Posterior cingulate gyrus (tissue), 11 donors: Measurements from ENCODE around the gene STUB1.
A peak's percentile ranks its signal among the peaks of the same experiment; 100 is the strongest.

Experiments used
- DNase-seq, 10 donors: peaks; one replicate each; pipeline versions ENCODE4 v3.0.0 to v3.0.0-alpha.2; 2020 to 2021; ENCODE audit warnings: mixed read lengths in 3 of 10
- intact Hi-C: fragments of 100-400 bp; cut with DNase I; formaldehyde crosslinking; loops from one replicate; pipeline ENCODE4 v1.15.1; 2023

The STUB1 gene

GRCh38 chr16:720447-720989, 40.3 kb downstream of the STUB1 start:
- intact Hi-C loops = loop anchor here (2.0 kb wide), 1 partner anchor 20 kb away; the partner anchor contains the start of gene CIAO3
- peak in 9 of 10 donors; percentile 55 to 96 (median 79) for DNase-seq

DNA sequence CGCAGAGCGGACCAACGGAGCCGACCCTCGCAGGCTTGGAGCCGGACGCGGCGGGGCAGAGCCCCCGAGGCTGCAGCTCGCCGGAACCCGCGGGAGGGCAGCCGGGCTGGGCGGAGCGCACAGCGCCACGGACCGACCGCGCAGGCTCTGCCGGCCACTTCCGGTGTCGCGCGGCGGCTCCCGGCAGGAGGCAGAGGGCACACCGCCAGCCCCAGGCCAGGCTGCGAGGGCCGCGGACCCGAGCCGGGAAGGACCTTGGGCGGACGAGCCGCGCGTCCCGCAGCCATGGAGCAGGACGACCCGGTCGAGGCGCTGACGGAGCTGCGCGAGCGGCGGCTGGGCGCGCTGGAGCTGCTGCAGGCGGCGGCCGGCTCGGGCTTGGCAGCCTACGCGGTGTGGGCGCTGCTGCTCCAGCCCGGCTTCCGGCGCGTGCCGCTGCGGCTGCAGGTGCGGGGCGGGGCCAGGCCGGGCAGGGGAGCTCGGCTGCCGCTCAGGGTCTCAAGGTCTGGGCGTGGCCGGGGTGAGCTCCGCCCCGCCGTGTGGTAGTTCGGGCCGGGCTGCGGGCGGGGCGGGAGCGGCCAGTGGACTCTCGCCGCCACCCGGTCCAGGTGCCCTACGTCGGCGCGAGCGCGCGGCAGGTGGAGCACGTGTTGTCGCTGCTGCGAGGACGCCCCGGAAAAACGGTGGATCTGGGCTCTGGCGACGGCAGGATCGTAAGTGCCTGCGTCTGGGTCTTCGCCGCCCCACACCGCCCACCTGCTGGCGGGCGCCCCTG, 41.0 kb downstream of the STUB1 start, which contains the start of gene ANTKMT:
Gene ANTKMT (plus strand): TSS at position 157 of the 775 bp plus-strand sequence. CDS start 129 bp downstream, at position 286.
- intact Hi-C loops = loop anchor here (2.0 kb wide), 1 partner anchor 20 kb away; the partner anchor contains the start of gene CIAO3
- DNase-seq = peak in 9 of 10 donors; percentile 71 to 96 (median 73)

DNA sequence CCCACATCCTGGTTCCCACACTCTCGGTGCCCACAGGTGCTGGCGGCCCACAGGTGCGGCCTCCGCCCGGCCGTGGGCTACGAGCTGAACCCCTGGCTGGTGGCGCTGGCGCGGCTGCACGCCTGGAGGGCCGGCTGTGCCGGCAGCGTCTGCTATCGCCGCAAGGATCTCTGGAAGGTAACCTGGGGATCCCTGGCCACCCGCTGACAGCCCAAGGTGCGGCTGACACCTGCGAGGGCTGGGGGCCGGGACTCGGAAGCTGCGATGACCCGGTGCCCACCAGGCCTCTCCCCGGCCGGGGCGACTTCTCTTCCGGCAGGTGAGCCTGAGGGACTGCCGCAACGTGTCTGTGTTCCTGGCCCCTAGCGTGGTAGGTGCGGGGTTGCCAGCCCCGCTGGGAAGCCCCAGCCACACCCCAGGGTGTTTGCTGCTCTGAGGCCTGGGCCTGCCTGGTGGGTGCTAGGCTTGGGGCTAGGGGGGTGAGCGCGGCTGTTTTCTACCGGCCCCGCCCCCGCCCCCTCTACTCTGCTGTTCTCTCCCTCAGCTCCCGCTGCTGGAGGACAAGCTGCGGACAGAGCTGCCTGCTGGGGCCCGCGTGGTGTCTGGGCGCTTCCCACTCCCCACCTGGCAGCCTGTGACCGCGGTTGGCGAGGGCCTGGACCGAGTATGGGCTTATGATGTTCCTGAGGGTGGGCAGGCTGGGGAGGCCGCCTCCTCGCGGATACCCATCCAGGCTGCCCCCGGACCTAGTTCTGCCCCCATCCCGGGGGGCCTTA, 41.7 kb downstream of the STUB1 start:
- intact Hi-C loops = loop anchor here (2.0 kb wide), 1 partner anchor 19 kb away; the partner anchor contains the start of gene CIAO3
- DNase-seq = peak in 1 of 10 donors; percentile 7

- intact Hi-C loops = no loop called here
- no peak for DNase-seq
Observed at GRCh38 chr16:722835-723633, 42.8 kb downstream of the STUB1 start.

DNA sequence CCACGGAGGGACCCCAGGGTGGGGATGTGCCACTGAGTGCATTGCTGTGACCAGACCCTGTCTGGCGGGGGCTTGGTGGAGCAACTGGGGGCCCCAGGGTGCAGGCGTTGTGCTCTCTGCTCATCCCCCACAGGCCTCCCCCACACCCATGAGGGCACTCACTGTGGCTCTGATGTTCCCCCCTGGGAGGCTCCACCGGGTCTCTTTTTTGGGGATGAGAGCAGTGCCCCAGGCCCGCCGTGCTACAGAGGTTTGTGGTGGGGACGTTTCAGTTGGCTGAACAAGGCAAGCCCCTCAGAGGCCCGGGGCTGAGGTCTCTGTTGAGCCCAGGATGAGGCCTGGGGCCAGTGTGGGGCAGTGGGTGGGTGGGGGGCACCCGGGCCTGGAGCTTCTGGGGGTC, 43.5 kb downstream of the STUB1 start:
- intact Hi-C loops = no loop called here
- no peak for DNase-seq

DNA sequence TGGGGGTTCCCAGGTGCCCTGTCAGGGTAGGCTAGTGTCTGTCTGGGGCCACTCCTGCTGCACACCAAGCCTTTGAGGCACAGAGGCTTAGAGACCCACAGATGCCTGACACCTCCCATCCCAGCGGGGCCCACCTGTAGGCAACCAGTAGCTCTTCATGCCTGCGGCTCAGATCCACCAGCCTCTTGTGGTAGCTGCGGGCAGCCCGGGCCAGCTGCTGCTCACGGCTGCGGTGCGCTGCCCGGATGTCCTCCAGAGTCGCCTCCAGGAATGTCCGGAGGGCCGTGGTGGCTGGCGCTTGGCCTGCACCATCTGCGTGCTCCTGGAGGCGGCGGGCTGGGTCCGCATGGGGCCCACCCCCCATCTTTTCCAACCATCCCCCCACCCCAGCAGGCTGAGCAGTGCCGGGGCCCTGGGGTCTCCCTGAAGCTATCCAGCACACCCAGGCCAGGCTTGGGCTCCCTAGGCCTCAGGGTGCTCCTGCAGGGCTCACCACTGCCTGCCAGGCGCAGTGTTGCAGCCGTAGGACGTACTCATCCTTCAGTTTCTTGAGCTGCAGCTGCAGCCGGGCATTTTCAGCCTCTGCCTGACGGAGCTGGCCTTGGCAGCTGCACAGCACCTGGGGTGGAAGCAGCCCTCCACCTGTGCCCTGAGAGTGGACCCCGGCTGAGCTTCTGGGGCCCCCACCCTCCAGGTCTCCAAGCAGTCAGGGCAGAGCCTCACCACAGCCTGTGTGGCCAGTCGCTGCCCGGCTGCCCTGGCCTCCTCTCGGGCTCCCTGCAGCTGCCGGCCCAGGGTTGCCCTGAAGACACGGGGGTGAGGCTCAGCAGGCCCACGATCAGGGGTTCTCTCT, 44.2 kb downstream of the STUB1 start:
- intact Hi-C loops = no loop called here
- DNase-seq = no peak

DNA sequence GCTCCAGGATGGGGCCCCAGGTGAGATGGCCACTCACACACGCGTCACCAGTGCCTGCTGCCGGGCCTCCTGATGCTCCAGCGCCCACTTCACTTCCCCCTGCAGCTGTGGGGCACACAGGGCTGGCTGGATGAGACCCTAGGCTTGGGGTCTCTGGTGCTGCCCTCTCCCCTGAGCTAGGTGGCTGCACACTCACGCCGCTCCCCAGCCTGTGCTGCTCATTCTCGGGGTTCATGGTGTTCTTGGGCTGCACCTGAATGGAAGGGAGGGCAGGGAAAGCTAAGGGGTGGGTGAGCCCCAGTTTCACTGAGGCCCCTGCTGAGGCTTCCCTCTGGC, 44.8 kb downstream of the STUB1 start:
- no peak for DNase-seq
- intact Hi-C loops = no loop called here

- intact Hi-C loops = no loop called here
Observed at GRCh38 chr16:725463-726187, 45.4 kb downstream of the STUB1 start.

DNA sequence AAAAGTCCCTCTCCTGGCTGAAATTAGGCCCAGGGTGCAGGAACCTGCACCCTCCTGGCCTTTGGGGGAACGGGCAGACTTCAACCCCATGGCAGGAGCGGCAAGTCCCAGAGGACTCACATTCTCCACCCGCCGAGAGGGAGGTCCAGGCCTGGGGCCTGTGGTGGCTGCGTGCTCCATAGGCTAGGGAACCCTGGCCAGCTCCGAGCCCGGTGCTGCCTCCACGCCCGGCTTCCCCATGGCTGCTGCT, 45.9 kb downstream of the STUB1 start:
- DNase-seq = no peak
- intact Hi-C loops = no loop called here

More at GRCh38 chr16:725463-726187, 45.4 kb downstream of the STUB1 start:
- no peak for DNase-seq

GRCh38 chr16:726438-727290, 46.5 kb downstream of the STUB1 start, which contains the start of the genes CCDC78 and HAGHL:
Gene CCDC78 (minus strand): TSS chr16:726443. CDS start chr16:726367, 76 bp downstream.
Gene HAGHL (plus strand): TSS chr16:727106. CDS start chr16:727510, 404 bp downstream.
- intact Hi-C loops = no loop called here
- DNase-seq = peak in 6 of 10 donors; percentile 66 to 95 (median 79)

DNA sequence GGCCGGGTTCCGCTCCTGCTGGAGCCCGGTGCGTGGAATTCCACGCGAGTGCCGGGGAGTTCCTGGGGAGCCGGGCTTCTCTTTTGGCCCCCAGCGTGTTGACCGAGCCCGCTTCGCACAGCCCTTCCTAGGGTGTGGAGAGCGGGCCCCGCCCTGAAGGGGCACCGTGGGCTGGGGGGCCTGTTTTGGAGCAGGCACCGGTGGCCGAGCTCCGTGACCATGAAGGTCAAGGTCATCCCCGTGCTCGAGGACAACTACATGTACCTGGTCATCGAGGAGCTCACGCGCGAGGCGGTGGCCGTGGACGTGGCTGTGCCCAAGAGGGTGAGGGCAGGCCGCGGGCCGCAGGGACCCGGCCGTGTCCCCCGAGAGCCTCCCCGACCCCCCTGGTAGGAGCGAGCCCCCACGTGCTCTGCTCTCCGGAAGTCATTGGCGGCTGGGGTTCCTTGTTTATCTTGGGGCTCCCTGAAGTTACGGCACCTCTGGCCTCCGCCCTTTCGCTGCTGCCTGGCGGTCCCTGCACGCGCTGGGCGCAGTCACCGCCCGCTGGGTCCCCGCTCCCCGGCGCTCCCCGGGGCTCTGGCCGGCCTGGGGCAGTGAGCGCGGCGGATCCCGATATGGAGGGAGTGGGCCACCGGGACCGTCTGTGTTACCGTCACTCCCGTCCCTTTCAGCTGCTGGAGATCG, 47.2 kb downstream of the STUB1 start:
- DNase-seq = no peak
- intact Hi-C loops = no loop called here

GRCh38 chr16:728131-728889, 48.1 kb downstream of the STUB1 start:
- intact Hi-C loops = no loop called here
- peak in 5 of 10 donors; percentile 64 to 95 (median 67) for DNase-seq

DNA sequence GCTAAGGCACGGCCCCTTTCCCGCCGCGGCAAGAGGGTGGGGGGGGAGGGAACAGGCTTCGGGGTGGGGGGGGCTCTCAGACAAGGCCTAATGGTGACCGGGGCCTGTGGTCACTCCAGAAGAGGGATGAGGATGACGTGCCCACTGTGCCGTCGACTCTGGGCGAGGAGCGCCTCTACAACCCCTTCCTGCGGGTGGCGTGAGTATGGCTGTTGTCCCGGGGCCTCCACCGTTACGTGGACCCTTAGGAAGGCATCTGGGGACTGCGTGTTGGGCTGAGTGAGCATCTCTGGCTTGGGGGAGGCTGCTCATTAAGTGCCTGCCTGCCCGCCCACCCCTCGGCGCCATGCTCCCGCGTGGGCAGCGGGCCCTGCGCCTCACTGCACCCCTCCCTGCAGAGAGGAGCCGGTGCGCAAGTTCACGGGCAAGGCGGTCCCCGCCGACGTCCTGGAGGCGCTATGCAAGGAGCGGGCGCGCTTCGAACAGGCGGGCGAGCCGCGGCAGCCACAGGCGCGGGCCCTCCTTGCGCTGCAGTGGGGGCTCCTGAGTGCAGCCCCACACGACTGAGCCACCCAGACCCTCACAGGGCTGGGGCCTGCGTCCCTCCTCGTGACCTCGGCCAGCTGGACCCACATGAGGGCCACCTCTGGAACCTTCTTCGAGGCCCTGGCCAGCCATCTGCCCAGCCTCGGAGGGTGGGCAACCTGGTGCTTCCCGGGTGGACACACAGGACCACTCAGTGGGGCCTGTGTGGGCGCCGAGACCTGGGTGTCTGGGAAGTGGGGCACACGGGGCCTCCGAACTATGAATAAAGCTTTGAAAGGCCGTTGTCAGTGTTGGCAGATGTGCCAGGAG, 48.9 kb downstream of the STUB1 start:
- intact Hi-C loops = no loop called here

GRCh38 chr16:729768-730665, 49.8 kb downstream of the STUB1 start:
- intact Hi-C loops = no loop called here
- peak in 1 of 10 donors; percentile 85 for DNase-seq

More for the DNA sequence above, 48.9 kb downstream of the STUB1 start:
- peak in 2 of 10 donors; percentile 90 to 93 for DNase-seq
